Karpas-422 (cell line): ENCODE data around the gene ARHGAP10. TPM values are rescaled to one million over a fixed set of nuclear protein-coding genes. Genes with fewer than 3 reads are reported as not detected.

ENCODE experiments used
- small RNA-seq: library from RNA; depleted of rRNA; stranded (forward); fragments of <200 nt; gene quantifications from one replicate; pipeline ENCODE3, GENCODE V24; 2014
- total RNA-seq: library from RNA; depleted of rRNA; stranded (reverse); fragments of >200 nt; shearing (Covaris generic); gene quantifications from 2 replicates; pipeline ENCODE4 v1.2.3, GENCODE V29; 2014; ENCODE audit warnings: low replicate concordance; rRNA removed

ARHGAP10 gene
- total RNA-seq, 1 experiment from 2014 or later: 0.41 TPM

Small RNA genes lying within 50 kb of the gene (small RNA-seq; reads per million reads assigned to genes)
- not detected for gene MIR4799
- gene RN7SL254P: not detected
- not detected for gene RNA5SP165

Other genes with a start within 250 kb of the ARHGAP10 start
- 34.1 and 47.0 TPM in 2 replicates for gene TMEM184C, start 114.7 kb upstream of the ARHGAP10 start, total RNA-seq
- 13.7 and 21.7 TPM in 2 replicates for gene PRMT9, start 47.9 kb upstream of the ARHGAP10 start, total RNA-seq